ENCODE data around the gene COL6A3.

GRCh38 chr2:237407700-237408099, 6.3 kb downstream of the COL6A3 start:
- TF ChIP-seq, protein P1, sequence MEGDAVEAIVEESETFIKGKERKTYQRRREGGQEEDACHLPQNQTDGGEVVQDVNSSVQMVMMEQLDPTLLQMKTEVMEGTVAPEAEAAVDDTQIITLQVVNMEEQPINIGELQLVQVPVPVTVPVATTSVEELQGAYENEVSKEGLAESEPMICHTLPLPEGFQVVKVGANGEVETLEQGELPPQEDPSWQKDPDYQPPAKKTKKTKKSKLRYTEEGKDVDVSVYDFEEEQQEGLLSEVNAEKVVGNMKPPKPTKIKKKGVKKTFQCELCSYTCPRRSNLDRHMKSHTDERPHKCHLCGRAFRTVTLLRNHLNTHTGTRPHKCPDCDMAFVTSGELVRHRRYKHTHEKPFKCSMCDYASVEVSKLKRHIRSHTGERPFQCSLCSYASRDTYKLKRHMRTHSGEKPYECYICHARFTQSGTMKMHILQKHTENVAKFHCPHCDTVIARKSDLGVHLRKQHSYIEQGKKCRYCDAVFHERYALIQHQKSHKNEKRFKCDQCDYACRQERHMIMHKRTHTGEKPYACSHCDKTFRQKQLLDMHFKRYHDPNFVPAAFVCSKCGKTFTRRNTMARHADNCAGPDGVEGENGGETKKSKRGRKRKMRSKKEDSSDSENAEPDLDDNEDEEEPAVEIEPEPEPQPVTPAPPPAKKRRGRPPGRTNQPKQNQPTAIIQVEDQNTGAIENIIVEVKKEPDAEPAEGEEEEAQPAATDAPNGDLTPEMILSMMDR (IDR thresholded peaks at IDR 0.05; ENCODE audit: low read depth, low read length, poor library complexity, severe bottlenecking) = no peak
- TF ChIP-seq EZH2phosphoT487 (IDR thresholded peaks at IDR 0.05; ENCODE audit: borderline replicate concordance, low read length) = no peak

All from DOHH2 (cell line).